A549 (cell line): Measurements from ENCODE around the gene METTL24. TPM values are rescaled to one million over a fixed set of nuclear protein-coding genes. Genes with fewer than 3 reads are reported as not detected.

Source experiments
- ATAC-seq, 2 experiments: fragments of 200-7000 bp in 1 of 2; fragments of >200 bp in 1 of 2; cut with Nextera tagmentation in 1 of 2; cut with Tn5 transposase in 1 of 2; 3 replicates each; pipeline versions ENCODE4 v1.8.0 to v1.9.1; 2018 to 2020; ENCODE audit warnings: mild to moderate bottlenecking in 1 of 2, moderate library complexity in 1 of 2
- CTCF ChIA-PET: fragments of 300-600 bp; sonication (Branson Sonifier 250); formaldehyde crosslinking; extraction: SDS; loops from one replicate; lab custom pipeline; 2021; ENCODE audit warnings: antibody characterized with exemption, inconsistent platforms; lab: Yijun Ruan, JAX
- POLR2A ChIA-PET: fragments of 350-600 bp; formaldehyde crosslinking; extraction: SDS; loops from one replicate; lab custom pipeline; 2021; ENCODE audit warnings: antibody characterized with exemption, inconsistent platforms; lab: Yijun Ruan, JAX
- DNase-seq, 2 experiments: peaks; one replicate each; pipeline versions ENCODE4 v3.0.0 to v3.0.0-alpha.2; 2011 to 2016; ENCODE audit warnings: low read depth in 1 of 2, low spot score in 1 of 2
- FAIRE-seq: peaks from 2 replicates; lab custom pipeline; 2011; peaks lifted over from hg19 to GRCh38; lab: Jason Lieb, UNC
- H3K27ac ChIP-seq, 2 experiments: fragments of >200 bp; sonication (Bioruptor Twin); formaldehyde crosslinking; 3 replicates each; pipeline ENCODE4 v1.5.1; 2016 to 2017
- H3K4me1 ChIP-seq: fragments of >200 bp; sonication (Bioruptor Twin); formaldehyde crosslinking; 3 replicates; pipeline ENCODE4 v1.6.1; 2016
- H3K4me2 ChIP-seq: fragments of >200 bp; sonication (Bioruptor Twin); formaldehyde crosslinking; 3 replicates; pipeline ENCODE4 v1.6.1; 2016
- H3K4me3 ChIP-seq: fragments of >200 bp; sonication (Bioruptor Twin); formaldehyde crosslinking; 3 replicates; pipeline ENCODE4 v1.5.1; 2016
- H3K9me3 ChIP-seq: fragments of >200 bp; sonication (Bioruptor Twin); formaldehyde crosslinking; 3 replicates; pipeline ENCODE4 v1.6.1; 2016
- BHLHE40 ChIP-seq: IDR thresholded peaks from 2 replicates; pipeline ENCODE4 v1.6.1; 2012; ENCODE audit warnings: low read depth, low read length, inconsistent platforms
- CBX8 ChIP-seq: fragments of 200-600 bp; sonication (generic); IDR thresholded peaks from 2 replicates; pipeline ENCODE4 v1.6.1; 2016
- CHD2 ChIP-seq: fragments of 150-350 bp; IDR thresholded peaks from 2 replicates; pipeline ENCODE4 v1.6.1; 2014; ENCODE audit warnings: low read length; ENCODE audit not compliant: partially characterized antibody
- CHD4 ChIP-seq: fragments of 200-600 bp; sonication (generic); IDR thresholded peaks from 2 replicates; pipeline ENCODE4 v1.6.1; 2016; ENCODE audit warnings: antibody characterized with exemption, mild to moderate bottlenecking, borderline replicate concordance
- CTCF ChIP-seq: fragments of >200 bp; sonication (Bioruptor Twin); formaldehyde crosslinking; IDR thresholded peaks from 3 replicates; pipeline ENCODE4 v1.5.1; 2016
- E2F6 ChIP-seq: IDR thresholded peaks from 2 replicates; pipeline ENCODE4 v1.6.1; 2012; ENCODE audit warnings: low read depth, borderline replicate concordance
- EP300 ChIP-seq, 2 experiments: fragments of >200 bp; sonication (Bioruptor Twin); formaldehyde crosslinking; IDR thresholded peaks; 2 replicates in 1 of 2; 3 replicates in 1 of 2; pipeline ENCODE4 v1.6.1; 2016 to 2017
- ESRRA ChIP-seq: fragments of 150-350 bp; IDR thresholded peaks from 2 replicates; pipeline ENCODE4 v1.6.1; 2014; ENCODE audit warnings: mild to moderate bottlenecking, low read length, borderline replicate concordance
- FOSB ChIP-seq: fragments of 250-450 bp; sonication (Bioruptor Pico); IDR thresholded peaks from 2 replicates; pipeline ENCODE4 v1.5.0; 2020; ENCODE audit warnings: mild to moderate bottlenecking, moderate library complexity
- FOSL2 ChIP-seq, 2 experiments: fragments of 450-650 bp in 1 of 2; fragments of >200 bp in 1 of 2; sonication (Bioruptor Twin) in 1 of 2; formaldehyde crosslinking; IDR thresholded peaks; 2 replicates each; pipeline versions ENCODE4 v1.5.0 to v1.6.1; 2016 to 2020; ENCODE audit warnings: mild to moderate bottlenecking in 1 of 2, moderate library complexity in 1 of 2
- GATA3 ChIP-seq: IDR thresholded peaks from 2 replicates; pipeline ENCODE4 v1.6.1; 2012; ENCODE audit warnings: borderline replicate concordance
- HDAC2 ChIP-seq: fragments of 200-600 bp; sonication (generic); IDR thresholded peaks from 2 replicates; pipeline ENCODE4 v1.6.1; 2016
- HOXB5 ChIP-seq: fragments of 250-450 bp; sonication (Bioruptor Pico); IDR thresholded peaks from 2 replicates; pipeline ENCODE4 v1.5.0; 2020; ENCODE audit warnings: mild to moderate bottlenecking, moderate library complexity
- JUN ChIP-seq, 2 experiments: fragments of >200 bp; sonication (Bioruptor Twin); formaldehyde crosslinking; IDR thresholded peaks; 2 replicates in 1 of 2; 3 replicates in 1 of 2; pipeline ENCODE4 v1.6.1; 2016 to 2017
- JUNB ChIP-seq: fragments of >200 bp; sonication (Bioruptor Twin); formaldehyde crosslinking; IDR thresholded peaks from 2 replicates; pipeline ENCODE4 v1.6.1; 2016
- MAX ChIP-seq: IDR thresholded peaks from 2 replicates; pipeline ENCODE4 v1.6.1; 2012
- MYC ChIP-seq: IDR thresholded peaks from 2 replicates; pipeline ENCODE4 v1.6.1; 2012; ENCODE audit warnings: mild to moderate bottlenecking, inconsistent platforms, low read length, improper control_type of control experiment, borderline replicate concordance
- PHF8 ChIP-seq: fragments of 200-600 bp; sonication (generic); IDR thresholded peaks from 2 replicates; pipeline ENCODE4 v1.6.1; 2016; ENCODE audit warnings: low read depth, mild to moderate bottlenecking, antibody characterized with exemption, moderate library complexity, borderline replicate concordance
- POLR2AphosphoS2 ChIP-seq: conservative IDR thresholded peaks from 2 replicates; pipeline ENCODE4 v1.6.1; 2012; ENCODE audit warnings: low read length, improper control_type of control experiment, inconsistent platforms
- RCOR1 ChIP-seq: fragments of 150-350 bp; IDR thresholded peaks from 2 replicates; pipeline ENCODE4 v1.6.1; 2014; ENCODE audit warnings: antibody characterized with exemption, low read length, low read depth
- ZFP36 ChIP-seq: fragments of 450-650 bp; IDR thresholded peaks from 2 replicates; pipeline ENCODE4 v1.6.1; 2014; ENCODE audit warnings: borderline replicate concordance; ENCODE audit not compliant: partially characterized antibody
- ZSCAN20 ChIP-seq: fragments of 250-450 bp; sonication (Bioruptor Pico); IDR thresholded peaks from 2 replicates; pipeline ENCODE4 v1.8.0; 2022; ENCODE audit warnings: mild to moderate bottlenecking, moderate library complexity
- WGBS: methylation state at CpG from one replicate; pipeline ENCODE4 v1.1.6; 2017; ENCODE audit errors: missing lambda C conversion rate; 5-methylcytosine and 5-hydroxymethylcytosine counted together
- polyA plus RNA-seq, 4 experiments: library from polyadenylated mRNA; depleted of rRNA in 3 of 4; stranded (reverse); fragments of >200 nt; fragmentation: RNase III in 1 of 4; extraction: RNeasy Plus Mini Kit Qiagen cat#74134 plus additional on column Dnase treatment in 1 of 4; gene quantifications; 2 replicates in 3 of 4; 3 replicates in 1 of 4; pipeline ENCODE4 v1.2.3, GENCODE V29; 2011 to 2017

The METTL24 gene
- polyA plus RNA-seq, 2 of the 4 experiments (the other 2 are of a cell fraction): not detected

GRCh38 chr6:110398778-110399177 is 40.6 kb upstream of the METTL24 start:
- no peak for ATAC-seq
- no peak for FAIRE-seq

GRCh38 chr6:110395221-110395620 is 37.1 kb upstream of the METTL24 start:
- no peak for DNase-seq
- Histone ChIP-seq H3K4me3 (no peak overlapping the region), H3K4me1 (no peaks in the 10 kb centered on the region), H3K27ac (no peak overlapping the region), H3K4me2 (no peak overlapping the region), H3K9me3 (no peaks in the 10 kb centered on the region)
- 66% methylated on average over 4 of the region's 4 CpGs for WGBS
- no peak for FAIRE-seq
- TF ChIP-seq JUNB: no peak
- TF ChIP-seq HDAC2: no peak
- no peak for TF ChIP-seq RCOR1
- TF ChIP-seq MYC: no peak
- TF ChIP-seq HOXB5 (CRISPR knock-in tag): no peak
- no peak for TF ChIP-seq CHD2
- no peak for TF ChIP-seq POLR2AphosphoS2
- CTCF ChIA-PET: interaction anchor here (2.3 kb wide), 1 partner anchor 355 kb away, joined by 10 read pairs; no protein-coding TSS in a partner anchor
- POLR2A ChIA-PET: no interaction called here
- ATAC-seq: no peak

More at GRCh38 chr6:110398778-110399177, 40.6 kb upstream of the METTL24 start:
- Histone ChIP-seq H3K27ac (no peak overlapping the region), H3K9me3 (no peaks in the 10 kb centered on the region), H3K4me3 (no peak overlapping the region), H3K4me2 (no peak overlapping the region), H3K4me1 (no peaks in the 10 kb centered on the region)
- TF ChIP-seq MAX (no peak), ESRRA (no peak), GATA3 (no peak), FOSL2 (IDR thresholded peaks at IDR 0.05) (no peak), FOSL2 (CRISPR knock-in tag; IDR thresholded peaks at IDR 0.05) (no peak), CBX8 (no peak), CTCF (no peak), BHLHE40 (no peak), JUN (IDR thresholded peaks at IDR 0.05) (no peak), FOSB (CRISPR knock-in tag) (no peak), EP300 (IDR thresholded peaks at IDR 0.05) (no peak), ZSCAN20 (CRISPR knock-in tag) (no peak), E2F6 (no peak), PHF8 (no peak), CHD4 (no peak)
- ChIA-PET CTCF (interaction anchor here (1.0 kb wide), 1 partner anchor 9 kb away, joined by 3 read pairs; no protein-coding TSS in a partner anchor), POLR2A (no interaction called here)
- DNase-seq: no peak
- 76% methylated on average over 4 of the region's 4 CpGs for WGBS

- DNase-seq: no peak
- CTCF ChIA-PET: interaction anchor here (2.3 to 6.5 kb wide), 2 partner anchors 354 to 690 kb away, joined by 10 to 33 read pairs; no protein-coding TSS in a partner anchor
- Histone ChIP-seq H3K4me2 (no peak overlapping the region), H3K4me1 (no peaks in the 10 kb centered on the region)
- 75% methylated on average over 4 of the region's 4 CpGs for WGBS
- TF ChIP-seq ZFP36: no peak
- TF ChIP-seq, all 56 proteins: peak for 0
- POLR2A ChIA-PET: no interaction called here
- FAIRE-seq (no peak), ATAC-seq (no peak)
- Histone ChIP-seq H3K9me3 (no peaks in the 10 kb centered on the region), H3K27ac (no peak overlapping the region), H3K4me3 (no peak overlapping the region)
Measured at GRCh38 chr6:110394409-110394808, 36.3 kb upstream of the METTL24 start.
